ACC112 (cell line): ENCODE data around the gene MED31.
"Not testable (repeated sequence)": the region's sequence is repeated elsewhere in the genome, so short reads cannot be mapped to it uniquely, and the experiment has no call there.

Experiments used
- H2AFZ ChIP-seq: fragments of 200-600 bp; sonication (generic); one replicate; pipeline ENCODE4 v1.6.0; 2017; ENCODE audit warnings: antibody characterized with exemption, low read length; ENCODE audit not compliant: unreplicated experiment
- H3K27ac ChIP-seq: fragments of 200-600 bp; sonication (generic); 2 replicates; pipeline ENCODE4 v1.5.1; 2014; ENCODE audit warnings: low read depth, mild to moderate bottlenecking, antibody characterized with exemption, low read length, moderate library complexity
- H3K27me3 ChIP-seq: fragments of 200-600 bp; sonication (generic); 2 replicates; pipeline ENCODE4 v1.6.1; 2014; ENCODE audit warnings: mild to moderate bottlenecking, antibody characterized with exemption, low read length, moderate library complexity, mixed read lengths; ENCODE audit not compliant: insufficient read depth
- H3K36me3 ChIP-seq: fragments of 200-600 bp; sonication (generic); 2 replicates; pipeline ENCODE4 v1.6.1; 2016; ENCODE audit warnings: mild to moderate bottlenecking, antibody characterized with exemption, low read length, moderate library complexity, mixed read lengths; ENCODE audit not compliant: insufficient read depth
- H3K4me1 ChIP-seq: fragments of 200-600 bp; sonication (generic); one replicate; pipeline ENCODE4 v1.6.1; 2016; ENCODE audit warnings: low read length, mixed read lengths; ENCODE audit not compliant: insufficient read depth, unreplicated experiment, control insufficient read depth
- H3K4me3 ChIP-seq: fragments of 200-600 bp; sonication (generic); 2 replicates; pipeline ENCODE4 v1.5.1; 2014; ENCODE audit warnings: mild to moderate bottlenecking, low read depth, low read length
- H3K79me2 ChIP-seq: fragments of 200-600 bp; sonication (generic); one replicate; pipeline ENCODE4 v1.6.0; 2016; ENCODE audit warnings: low read length; ENCODE audit not compliant: control insufficient read depth, unreplicated experiment, insufficient read depth

Gene MED31

GRCh38 chr17:6596511-6596910 lies 54.9 kb downstream of the MED31 start:
- H3K4me1 ChIP-seq = peaks cover 8% of the 10 kb centered on the region
- H3K27ac ChIP-seq = no peak overlapping the region
- no peaks in the 10 kb centered on the region for H3K79me2 ChIP-seq
- no peak overlapping the region for H3K4me3 ChIP-seq
- no peak overlapping the region for H2AFZ ChIP-seq
- H3K27me3 ChIP-seq = no peaks in the 10 kb centered on the region
- peaks cover 24% of the 10 kb centered on the region for H3K36me3 ChIP-seq

- peaks cover 12% of the 10 kb centered on the region for H3K4me1 ChIP-seq
- H3K79me2 ChIP-seq = no peaks in the 10 kb centered on the region
- H3K27me3 ChIP-seq = no peaks in the 10 kb centered on the region
- no peak overlapping the region for H3K4me3 ChIP-seq
- no peak overlapping the region for H2AFZ ChIP-seq
- H3K27ac ChIP-seq = no peak overlapping the region
- H3K36me3 ChIP-seq = peaks cover 24% of the 10 kb centered on the region
These were observed 55.3 kb downstream of the MED31 start for GRCh38 chr17:6596081-6596480.

GRCh38 chr17:6593371-6593770 lies 58.0 kb downstream of the MED31 start:
- Histone ChIP-seq H3K4me1 (peaks cover 16% of the 10 kb centered on the region), H3K36me3 (peaks cover 30% of the 10 kb centered on the region)
- not testable (repeated sequence) for H2AFZ ChIP-seq, H3K27me3 ChIP-seq, H3K4me3 ChIP-seq, H3K79me2 ChIP-seq, H3K27ac ChIP-seq
